22Rv1 (cell line): ENCODE data around the gene TP53I11.

ENCODE experiments used
- ZFX ChIP-seq: fragments of 450-650 bp; IDR thresholded peaks from 2 replicates; pipeline ENCODE4 v1.6.1; 2017; ENCODE audit warnings: antibody characterized with exemption, borderline replicate concordance
- TF ChIP-seq, protein P1 (sequence below): fragments of 450-650 bp; IDR thresholded peaks from 2 replicates; pipeline ENCODE4 v1.5.1; 2017; ENCODE audit warnings: mild to moderate bottlenecking

DNA sequence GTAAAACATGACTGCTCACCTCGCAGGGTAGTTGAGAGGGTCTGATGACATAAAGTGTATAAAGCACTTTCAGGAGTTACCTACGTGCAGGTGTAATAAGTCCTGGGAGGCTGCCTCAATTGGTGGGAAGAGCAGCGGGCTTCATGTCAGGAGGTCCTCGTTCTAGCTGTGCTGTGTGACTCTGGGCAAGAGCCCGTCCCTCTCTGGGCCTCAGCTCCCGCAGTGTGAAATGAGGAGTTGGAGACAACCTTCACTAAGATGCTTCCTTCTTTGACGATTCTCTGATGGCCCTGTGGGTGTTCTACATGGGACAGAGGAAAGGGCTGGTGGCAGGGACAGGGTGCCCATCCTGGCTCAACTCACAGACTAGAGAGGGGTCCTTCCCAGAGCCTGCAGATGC, 57.8 kb downstream of the TP53I11 start:
- TF ChIP-seq, protein P1, sequence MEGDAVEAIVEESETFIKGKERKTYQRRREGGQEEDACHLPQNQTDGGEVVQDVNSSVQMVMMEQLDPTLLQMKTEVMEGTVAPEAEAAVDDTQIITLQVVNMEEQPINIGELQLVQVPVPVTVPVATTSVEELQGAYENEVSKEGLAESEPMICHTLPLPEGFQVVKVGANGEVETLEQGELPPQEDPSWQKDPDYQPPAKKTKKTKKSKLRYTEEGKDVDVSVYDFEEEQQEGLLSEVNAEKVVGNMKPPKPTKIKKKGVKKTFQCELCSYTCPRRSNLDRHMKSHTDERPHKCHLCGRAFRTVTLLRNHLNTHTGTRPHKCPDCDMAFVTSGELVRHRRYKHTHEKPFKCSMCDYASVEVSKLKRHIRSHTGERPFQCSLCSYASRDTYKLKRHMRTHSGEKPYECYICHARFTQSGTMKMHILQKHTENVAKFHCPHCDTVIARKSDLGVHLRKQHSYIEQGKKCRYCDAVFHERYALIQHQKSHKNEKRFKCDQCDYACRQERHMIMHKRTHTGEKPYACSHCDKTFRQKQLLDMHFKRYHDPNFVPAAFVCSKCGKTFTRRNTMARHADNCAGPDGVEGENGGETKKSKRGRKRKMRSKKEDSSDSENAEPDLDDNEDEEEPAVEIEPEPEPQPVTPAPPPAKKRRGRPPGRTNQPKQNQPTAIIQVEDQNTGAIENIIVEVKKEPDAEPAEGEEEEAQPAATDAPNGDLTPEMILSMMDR: no peak
- no peak for TF ChIP-seq ZFX
